Measurements from ENCODE around the gene CZIB. TPM values are rescaled to one million over a fixed set of nuclear protein-coding genes. Genes with fewer than 3 reads are reported as not detected.
A peak's percentile ranks its signal among the peaks of the same experiment; 100 is the strongest.

Gene CZIB
- total RNA-seq, 4 donors from 2014 or later, result 56.5 to 72.5 (median 69.5) TPM

DNA sequence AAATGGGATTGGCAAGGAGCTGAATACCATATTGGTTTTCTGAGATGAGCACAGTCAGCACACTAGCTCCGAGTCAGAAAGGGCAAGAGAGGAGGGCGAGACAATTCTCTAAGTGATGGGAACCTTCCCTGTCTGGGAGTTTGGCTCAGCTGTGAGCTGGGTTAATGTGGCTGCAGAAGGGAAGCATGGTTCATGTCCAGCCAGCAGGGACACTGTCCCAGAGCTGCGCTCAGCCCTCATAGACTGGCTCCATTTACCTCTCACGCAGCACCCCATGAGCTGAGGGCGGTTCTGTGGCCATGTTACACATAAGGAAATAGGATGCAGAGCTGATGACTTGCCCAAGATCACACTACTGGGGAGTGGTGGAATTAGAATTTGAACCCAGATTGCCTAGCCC is 39.5 kb downstream of the CZIB start:
- WGBS, result 96% methylated on average over 5 of the region's 5 CpGs
- DNase-seq (ENCODE audit: extremely low spot score), result no peak
- H3K27me3 ChIP-seq, result no peaks in the 10 kb centered on the region
- H3K9me3 ChIP-seq, result no peaks in the 10 kb centered on the region
- H3K27ac ChIP-seq (replicated peaks in 1 of 4), result no peak overlapping the region
- peaks cover 4 to 27% (median 21%) of the 10 kb centered on the region in 4 donors for H3K4me1 ChIP-seq
- no peaks in the 10 kb centered on the region for H3K36me3 ChIP-seq
- intact Hi-C loops (cut with DNase I), result loop anchor here (10.0 kb wide), 3 partner anchors 116 to 256 kb away; partner anchors contain the start of genes ECHDC2, PODN and SCP2
- no peak for TF ChIP-seq POLR2A (IDR thresholded peaks at IDR 0.05; ENCODE audit: low read depth)
- no peak for TF ChIP-seq POLR2AphosphoS5 (IDR thresholded peaks at IDR 0.05)
- TF ChIP-seq, protein P1, sequence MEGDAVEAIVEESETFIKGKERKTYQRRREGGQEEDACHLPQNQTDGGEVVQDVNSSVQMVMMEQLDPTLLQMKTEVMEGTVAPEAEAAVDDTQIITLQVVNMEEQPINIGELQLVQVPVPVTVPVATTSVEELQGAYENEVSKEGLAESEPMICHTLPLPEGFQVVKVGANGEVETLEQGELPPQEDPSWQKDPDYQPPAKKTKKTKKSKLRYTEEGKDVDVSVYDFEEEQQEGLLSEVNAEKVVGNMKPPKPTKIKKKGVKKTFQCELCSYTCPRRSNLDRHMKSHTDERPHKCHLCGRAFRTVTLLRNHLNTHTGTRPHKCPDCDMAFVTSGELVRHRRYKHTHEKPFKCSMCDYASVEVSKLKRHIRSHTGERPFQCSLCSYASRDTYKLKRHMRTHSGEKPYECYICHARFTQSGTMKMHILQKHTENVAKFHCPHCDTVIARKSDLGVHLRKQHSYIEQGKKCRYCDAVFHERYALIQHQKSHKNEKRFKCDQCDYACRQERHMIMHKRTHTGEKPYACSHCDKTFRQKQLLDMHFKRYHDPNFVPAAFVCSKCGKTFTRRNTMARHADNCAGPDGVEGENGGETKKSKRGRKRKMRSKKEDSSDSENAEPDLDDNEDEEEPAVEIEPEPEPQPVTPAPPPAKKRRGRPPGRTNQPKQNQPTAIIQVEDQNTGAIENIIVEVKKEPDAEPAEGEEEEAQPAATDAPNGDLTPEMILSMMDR (IDR thresholded peaks at IDR 0.05), result no peak
- no peak overlapping the region for H3K4me3 ChIP-seq

DNA sequence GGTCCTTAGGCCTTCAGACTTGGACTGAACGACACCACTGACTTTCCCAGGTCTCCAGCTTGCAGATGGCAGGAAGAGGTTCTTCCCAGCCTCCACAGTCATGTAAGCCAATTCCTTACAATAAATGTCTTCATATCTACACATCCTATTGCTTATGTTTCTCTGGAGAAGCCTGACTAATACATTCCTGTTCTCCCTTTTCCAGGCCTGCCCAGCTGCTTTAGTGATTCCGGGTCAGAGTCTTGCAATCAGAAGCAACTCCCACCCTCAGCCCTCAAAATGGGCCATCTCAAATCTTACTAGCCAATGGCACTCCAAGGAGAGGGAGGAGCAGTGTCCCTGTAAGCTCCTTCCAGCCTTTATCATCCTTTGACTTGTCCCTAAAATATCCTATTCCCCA is 40.2 kb downstream of the CZIB start:
- no peak for TF ChIP-seq POLR2A (IDR thresholded peaks at IDR 0.05; ENCODE audit: low read depth)
- TF ChIP-seq, protein P1 (IDR thresholded peaks at IDR 0.05), result no peak
- TF ChIP-seq EP300 (IDR thresholded peaks at IDR 0.05), result no peak
- TF ChIP-seq POLR2AphosphoS5 (IDR thresholded peaks at IDR 0.05), result no peak
- Histone ChIP-seq H3K36me3 (no peaks in the 10 kb centered on the region), H3K4me1 (peaks cover 4 to 27% (median 23%) of the 10 kb centered on the region in 4 donors), H3K9me3 (no peaks in the 10 kb centered on the region), H3K27me3 (no peaks in the 10 kb centered on the region), H3K27ac (replicated peaks in 1 of 4) (no peak overlapping the region), H3K4me3 (no peak overlapping the region)
- no peak for DNase-seq (ENCODE audit: extremely low spot score)
- intact Hi-C loops (cut with DNase I), result loop anchor here (10.0 kb wide), 3 partner anchors 115 to 255 kb away; partner anchors contain the start of genes ECHDC2, PODN and SCP2
- 85% methylated on average over 2 of the region's 2 CpGs for WGBS

DNA sequence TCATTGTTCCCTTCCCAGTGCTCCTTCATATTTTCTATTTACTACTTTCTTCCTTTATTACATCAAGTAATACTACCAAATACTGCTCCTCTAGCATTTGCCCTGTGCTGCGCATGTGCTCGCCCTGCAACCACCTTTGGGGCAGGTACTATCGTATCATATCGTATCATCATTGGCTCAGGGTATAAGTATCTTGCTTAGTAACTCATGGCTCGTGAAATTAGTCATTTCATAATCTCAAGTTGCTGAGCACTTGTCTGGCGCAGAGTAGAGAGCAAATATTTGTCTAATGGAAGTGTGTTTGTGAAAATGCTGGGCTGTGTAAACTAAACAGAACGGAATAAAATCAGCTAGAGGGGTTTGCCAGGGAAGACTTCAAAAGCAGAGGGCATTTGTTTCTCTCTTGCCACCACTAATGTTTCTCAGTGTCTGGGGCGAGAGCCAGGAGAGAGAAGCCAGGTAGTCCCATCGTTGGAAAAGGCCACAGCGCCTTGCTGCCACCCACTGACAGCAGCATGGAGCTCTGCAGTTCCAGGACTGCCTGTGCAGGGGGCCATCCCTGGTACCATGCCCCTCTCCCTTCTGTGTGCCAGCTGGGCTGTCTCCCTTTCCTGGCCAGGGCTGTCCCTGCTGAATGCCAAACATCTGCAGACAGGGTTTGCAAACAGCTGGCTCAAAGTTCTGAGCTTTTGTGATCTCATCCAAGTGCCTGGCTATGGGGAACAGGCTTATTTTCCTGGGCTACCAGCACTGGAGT is 43.8 kb downstream of the CZIB start:
- Histone ChIP-seq H3K4me3 (no peak overlapping the region), H3K9me3 (no peaks in the 10 kb centered on the region), H3K27me3 (no peaks in the 10 kb centered on the region), H3K27ac (replicated peaks in 1 of 4) (peak overlapping the region in 3 of 4 donors; percentile 0 to 24 (median 19)), H3K36me3 (no peaks in the 10 kb centered on the region), H3K4me1 (peaks cover 7 to 33% (median 26%) of the 10 kb centered on the region in 4 donors)
- DNase-seq (ENCODE audit: extremely low spot score), result no peak
- 42% methylated on average over 10 of the region's 10 CpGs for WGBS
- TF ChIP-seq, protein P1 (IDR thresholded peaks at IDR 0.05), result peak in 2 of 3 experiments; percentile 15 to 20
- no peak for TF ChIP-seq EP300 (IDR thresholded peaks at IDR 0.05)
- intact Hi-C loops (cut with DNase I), result no loop called here

DNA sequence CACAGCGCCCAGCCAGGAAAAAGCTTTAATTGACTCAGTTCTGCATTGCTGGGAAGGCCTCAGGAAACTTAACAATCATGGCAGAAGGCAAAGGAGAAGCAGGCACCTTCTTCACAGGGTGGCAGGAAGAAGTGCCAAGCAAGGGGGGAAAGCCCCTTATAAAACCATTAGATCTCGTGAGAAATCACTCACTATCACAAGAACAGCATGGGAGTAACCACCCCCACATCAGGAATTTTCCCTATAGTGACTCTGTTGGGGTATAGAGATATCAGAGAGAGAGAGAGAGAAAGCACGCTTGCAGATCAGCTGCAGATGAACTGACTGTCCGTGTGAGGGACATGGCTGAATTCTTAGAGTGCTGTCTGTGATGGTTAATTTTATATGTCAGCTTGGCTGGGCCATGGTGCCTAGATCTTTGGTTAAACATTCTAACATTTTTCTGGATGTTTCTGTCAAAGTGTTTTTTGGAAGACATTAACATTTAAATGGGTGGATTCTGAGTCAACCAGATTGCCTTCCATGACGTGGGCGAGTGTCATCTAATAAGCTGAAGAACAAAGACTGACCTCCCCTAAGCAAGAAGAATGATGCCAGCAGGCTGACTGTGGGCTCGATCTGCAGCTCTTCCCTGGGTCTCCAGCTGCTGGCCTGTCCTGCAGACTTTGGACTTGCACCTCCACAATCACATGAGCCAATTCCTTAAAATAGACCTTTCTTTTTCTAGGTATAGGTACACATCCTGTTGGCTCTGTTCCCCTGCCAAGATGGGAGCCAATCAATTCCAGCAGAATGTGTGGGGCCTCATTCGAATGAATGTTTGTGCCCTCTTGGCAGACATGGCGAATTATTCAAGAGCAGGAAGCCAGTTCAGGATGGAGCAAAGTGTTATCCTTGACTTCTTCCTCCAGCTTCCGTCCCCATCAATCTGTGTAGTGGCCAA is 45.2 kb downstream of the CZIB start:
- 84% methylated on average over 10 of the region's 10 CpGs for WGBS
- no peak overlapping the region for H3K4me3 ChIP-seq
- H3K27me3 ChIP-seq, result no peaks in the 10 kb centered on the region
- H3K4me1 ChIP-seq, result peaks cover 7 to 33% (median 26%) of the 10 kb centered on the region in 4 donors
- TF ChIP-seq, protein P1 (IDR thresholded peaks at IDR 0.05), result no peak
- no peak for TF ChIP-seq POLR2AphosphoS5 (IDR thresholded peaks at IDR 0.05)
- TF ChIP-seq POLR2A (IDR thresholded peaks at IDR 0.05; ENCODE audit: low read depth), result no peak
- no peak for TF ChIP-seq EP300 (IDR thresholded peaks at IDR 0.05)
- no peaks in the 10 kb centered on the region for H3K36me3 ChIP-seq
- DNase-seq (ENCODE audit: extremely low spot score), result no peak
- no peak overlapping the region for H3K27ac ChIP-seq (replicated peaks in 1 of 4)
- no peaks in the 10 kb centered on the region for H3K9me3 ChIP-seq
- intact Hi-C loops (cut with DNase I), result no loop called here
